HG03060 (cell line): ENCODE data around the gene CFAP221.

Source experiments
- ATAC-seq: cut with Tn5 transposase; IDR thresholded peaks from one replicate; pipeline ENCODE4 v1.9.1; 2021; ENCODE audit warnings: low read depth, moderate number of reproducible peaks; ENCODE audit not compliant: unreplicated experiment

Gene CFAP221

GRCh38 chr2:119638685-119639554 lies 94.7 kb downstream of the CFAP221 start:
- ATAC-seq: no peak

GRCh38 chr2:119641562-119642258 lies 97.5 kb downstream of the CFAP221 start:
- ATAC-seq: peak; percentile 56

- ATAC-seq: no peak
Measured at GRCh38 chr2:119644186-119644585, 99.9 kb downstream of the CFAP221 start.

GRCh38 chr2:119645173-119645855 lies 101.1 kb downstream of the CFAP221 start:
- no peak for ATAC-seq

DNA sequence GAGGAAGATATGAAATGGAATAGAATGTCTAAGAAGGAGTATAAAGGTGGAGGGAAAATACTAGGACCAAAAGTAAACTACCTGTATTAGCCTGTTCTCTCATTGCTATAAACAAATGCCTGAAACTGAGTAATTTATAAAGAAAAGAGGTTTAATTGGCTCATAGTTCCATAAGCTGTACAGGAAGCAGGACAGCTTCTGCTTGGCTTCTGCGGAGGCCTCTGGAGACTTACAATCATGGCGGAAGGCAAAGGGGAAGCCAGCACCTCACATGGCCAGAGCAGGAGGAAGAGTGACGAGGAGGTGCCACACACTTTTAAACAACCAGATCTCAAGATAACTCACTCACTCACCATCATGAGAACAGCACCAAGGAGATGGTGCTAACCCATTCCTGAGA lies 101.9 kb downstream of the CFAP221 start:
- no peak for ATAC-seq

GRCh38 chr2:119647440-119648169 lies 103.4 kb downstream of the CFAP221 start:
- peak; percentile 92 for ATAC-seq

GRCh38 chr2:119649364-119649917 lies 105.2 kb downstream of the CFAP221 start:
- no peak for ATAC-seq

DNA sequence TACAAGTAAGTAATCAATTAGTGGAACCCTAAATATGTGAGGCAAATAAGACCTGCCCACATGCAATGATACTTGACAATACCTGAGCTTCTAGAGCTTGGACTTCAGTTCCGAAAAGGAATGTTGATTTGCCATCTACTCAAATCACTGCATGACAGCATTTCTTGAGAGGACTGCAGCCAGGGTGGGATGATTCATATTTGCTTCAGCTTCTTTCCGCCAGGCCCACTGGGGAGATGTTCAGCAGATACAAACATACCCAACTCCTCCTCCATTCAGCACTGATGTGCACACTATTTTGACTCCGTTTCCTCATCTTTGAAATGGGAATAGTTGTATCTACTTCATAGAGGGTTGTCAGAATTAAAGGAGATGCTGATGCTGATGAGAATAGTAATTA lies 106.0 kb downstream of the CFAP221 start:
- ATAC-seq: no peak

- ATAC-seq: no peak
Measured at GRCh38 chr2:119650846-119651370, 106.7 kb downstream of the CFAP221 start.

- no peak for ATAC-seq
Measured at GRCh38 chr2:119657466-119658145, 113.4 kb downstream of the CFAP221 start.

- no peak for ATAC-seq
Measured at GRCh38 chr2:119659601-119660342, 115.5 kb downstream of the CFAP221 start.

DNA sequence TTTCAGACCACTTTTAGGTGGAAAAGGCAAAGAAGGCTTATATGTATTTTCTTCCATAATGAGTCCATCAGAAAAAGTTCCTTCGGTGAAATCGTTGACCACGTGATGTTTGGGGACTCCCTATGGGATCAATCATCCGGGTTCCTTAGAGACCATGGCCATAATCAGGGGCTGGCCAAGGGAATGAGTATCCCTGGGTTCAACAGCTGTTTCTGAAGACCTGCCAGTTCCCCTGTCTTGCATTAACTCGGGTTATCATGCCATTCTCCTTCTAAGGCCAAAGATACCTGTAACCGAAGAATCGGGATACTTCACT lies 116.1 kb downstream of the CFAP221 start:
- no peak for ATAC-seq

GRCh38 chr2:119662297-119662696 lies 118.0 kb downstream of the CFAP221 start:
- no peak for ATAC-seq

DNA sequence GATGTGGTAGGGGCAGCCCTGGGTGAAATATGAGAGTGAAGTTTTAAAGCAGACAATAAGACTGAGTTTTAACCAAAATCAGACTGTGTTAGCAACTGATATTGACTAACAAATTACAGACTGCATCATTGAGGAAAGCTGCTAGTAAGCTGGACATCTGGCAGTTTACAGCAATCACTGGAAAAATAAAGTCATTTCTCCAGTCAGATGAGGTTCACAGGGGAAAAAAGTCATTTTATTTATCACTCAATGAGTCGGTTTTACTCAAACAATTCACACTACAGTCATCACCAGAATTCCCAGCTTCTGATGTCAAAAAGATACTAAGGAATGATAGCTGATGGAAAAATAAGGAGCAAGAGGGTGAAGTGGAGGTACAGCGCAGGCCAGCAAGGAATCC lies 124.3 kb downstream of the CFAP221 start:
- ATAC-seq: no peak

DNA sequence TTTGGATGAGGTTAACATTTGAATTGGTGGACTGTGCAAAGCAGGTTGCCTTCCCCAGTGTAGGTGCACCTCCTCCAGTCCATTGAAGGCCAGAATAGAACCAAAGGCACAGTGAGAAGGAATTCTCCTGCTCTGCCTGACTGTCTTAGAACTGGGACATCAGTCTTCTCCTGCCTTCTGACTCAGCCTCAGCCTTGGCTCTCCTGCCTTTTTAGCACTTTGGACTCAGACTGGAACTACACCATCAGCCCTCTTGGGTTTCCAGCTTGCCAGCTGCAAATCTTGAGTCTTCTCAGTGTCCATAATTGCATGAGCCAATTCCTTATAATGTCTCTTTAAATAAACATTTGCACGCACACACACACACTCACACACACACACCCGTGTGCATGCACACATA lies 126.8 kb downstream of the CFAP221 start:
- ATAC-seq: no peak

- ATAC-seq: no peak
Measured at GRCh38 chr2:119671752-119672151, 127.5 kb downstream of the CFAP221 start.

GRCh38 chr2:119672161-119672862 lies 128.1 kb downstream of the CFAP221 start:
- no peak for ATAC-seq

DNA sequence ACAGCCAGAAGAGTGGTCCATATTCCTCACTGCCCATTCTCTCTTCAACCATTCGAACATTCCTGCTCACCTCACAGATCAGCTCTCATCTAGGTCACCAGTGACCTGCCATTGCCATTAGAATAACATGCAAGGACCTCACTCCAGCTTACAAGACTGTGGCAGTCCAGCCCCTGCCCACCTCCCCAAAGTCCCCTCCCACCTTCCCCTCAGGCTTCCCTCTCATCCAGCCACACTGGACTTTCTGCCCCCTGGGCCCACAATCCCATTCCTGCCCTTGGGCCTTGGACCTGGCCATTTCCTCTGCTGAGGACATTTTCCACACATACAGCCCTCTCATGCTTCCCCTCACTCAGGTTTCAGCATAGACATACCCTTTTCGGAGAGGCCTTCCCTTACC lies 129.5 kb downstream of the CFAP221 start:
- no peak for ATAC-seq
